HG02885 (cell line): ENCODE measurements around the gene CNIH1.
"Not testable (repeated sequence)": the region's sequence is repeated elsewhere in the genome, so short reads cannot be mapped to it uniquely, and the experiment has no call there.

Experiments
- ATAC-seq: cut with Tn5 transposase; IDR thresholded peaks from one replicate; pipeline ENCODE4 v1.9.1; 2021; ENCODE audit warnings: mild to moderate bottlenecking; ENCODE audit not compliant: unreplicated experiment, poor library complexity

CNIH1 gene

DNA sequence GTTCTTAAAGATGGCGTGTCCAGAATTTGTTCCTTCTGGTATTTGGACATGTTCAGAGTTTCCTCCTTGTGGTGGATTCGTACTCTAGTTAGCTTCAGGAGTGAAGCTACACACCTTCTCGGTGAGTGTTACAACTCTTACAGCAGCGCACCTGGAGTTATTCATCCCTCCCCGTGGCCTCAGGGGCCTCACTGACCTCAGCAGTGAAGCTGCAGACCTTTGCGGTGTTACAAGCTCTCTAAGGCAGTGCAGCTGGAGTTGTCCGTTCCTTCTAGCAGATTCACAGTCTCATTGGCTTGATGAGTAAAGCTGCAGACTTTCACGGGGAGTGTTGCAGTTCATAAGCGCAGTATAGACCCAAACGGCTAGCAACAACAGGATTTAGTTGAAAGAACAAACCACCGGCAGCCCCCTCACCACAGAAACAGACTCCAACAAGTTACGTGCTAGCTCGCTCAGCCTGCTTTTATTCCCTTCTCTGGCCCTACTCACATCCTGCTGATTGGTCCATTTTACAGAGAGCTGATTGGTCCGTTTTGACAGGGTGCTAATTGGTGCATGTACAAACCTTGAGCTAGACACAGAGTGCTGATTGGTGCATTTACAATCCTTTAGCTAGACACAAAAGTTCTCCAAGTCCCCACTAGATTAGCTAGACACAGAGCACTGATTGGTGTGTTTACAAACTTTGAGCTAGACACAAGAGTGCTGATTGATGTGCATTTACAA lies 48.9 kb downstream of the CNIH1 start:
- ATAC-seq: no peak

DNA sequence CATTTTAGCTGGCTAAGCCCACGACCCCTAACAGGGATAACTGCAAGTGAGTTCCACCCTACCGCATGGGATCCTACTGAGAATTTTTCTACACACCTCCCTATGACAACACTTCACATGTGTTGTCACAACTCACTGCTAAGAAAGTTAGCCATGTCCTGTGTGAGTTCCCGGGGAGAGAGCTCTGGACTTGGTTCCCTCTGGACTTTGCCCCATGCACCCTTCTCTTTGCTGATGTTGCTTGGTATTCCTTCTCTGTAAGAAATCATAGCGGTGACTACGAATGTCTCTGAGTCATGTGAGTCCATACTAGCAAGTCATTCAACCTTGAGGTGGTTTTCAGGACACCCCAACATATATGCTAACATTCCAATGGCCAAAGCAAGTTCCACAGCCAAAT lies 53.8 kb downstream of the CNIH1 start:
- no peak for ATAC-seq

DNA sequence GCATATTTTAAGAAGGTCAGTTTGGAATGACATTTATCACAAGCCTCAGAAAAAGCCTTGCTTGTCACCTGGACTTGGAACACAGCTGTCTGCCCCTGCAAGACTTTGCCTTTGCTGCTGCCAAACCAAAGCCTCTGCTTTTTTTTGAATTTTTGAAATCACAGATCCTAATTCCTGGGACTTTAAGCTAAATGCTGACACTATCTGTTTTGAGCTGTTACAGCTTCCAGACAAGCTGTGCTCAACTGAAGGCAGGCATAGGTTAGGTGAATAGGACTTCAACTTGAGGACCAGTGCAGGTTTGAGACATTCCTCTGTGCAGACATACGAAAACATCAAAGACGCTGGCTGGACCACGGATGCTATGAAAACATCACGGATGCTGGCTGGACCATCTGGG lies 55.6 kb downstream of the CNIH1 start:
- no peak for ATAC-seq

DNA sequence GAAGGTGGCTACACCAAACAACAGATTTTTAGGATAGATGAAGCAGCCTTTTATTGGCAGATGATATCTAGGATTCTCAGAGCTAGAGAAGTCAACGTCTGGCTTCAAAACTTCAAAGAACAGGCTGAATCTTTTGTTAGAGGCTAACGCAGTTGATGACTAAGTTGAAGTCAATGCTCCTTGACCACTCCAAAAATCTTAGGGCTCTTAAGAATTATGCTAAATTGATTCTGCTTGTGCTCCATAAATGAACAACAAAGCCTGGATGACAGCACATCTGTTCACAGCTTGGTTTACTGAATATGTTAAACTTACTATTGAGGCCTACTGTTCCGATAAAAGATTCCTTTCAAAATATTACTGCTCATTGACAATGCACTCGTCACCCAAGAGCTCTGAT lies 57.3 kb downstream of the CNIH1 start:
- ATAC-seq: no peak

DNA sequence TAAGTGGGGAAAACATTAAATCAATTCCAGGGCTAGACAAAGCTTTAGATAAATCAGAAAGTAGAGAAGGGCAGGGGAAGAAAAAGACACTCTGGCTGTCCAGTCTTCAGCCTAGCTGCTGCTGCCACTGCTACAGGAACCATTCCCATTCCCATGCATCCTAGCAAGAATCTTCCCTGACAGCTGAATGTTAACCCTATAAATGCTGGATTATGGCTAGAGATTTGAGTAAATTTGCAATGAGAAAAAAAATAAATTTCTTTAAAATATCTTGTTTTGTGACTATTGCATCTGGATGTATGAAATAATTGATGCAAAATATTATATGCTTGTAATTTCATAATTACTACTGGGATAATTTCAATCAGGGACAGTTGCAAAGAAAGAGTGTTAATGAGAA lies 59.4 kb downstream of the CNIH1 start:
- ATAC-seq: no peak

DNA sequence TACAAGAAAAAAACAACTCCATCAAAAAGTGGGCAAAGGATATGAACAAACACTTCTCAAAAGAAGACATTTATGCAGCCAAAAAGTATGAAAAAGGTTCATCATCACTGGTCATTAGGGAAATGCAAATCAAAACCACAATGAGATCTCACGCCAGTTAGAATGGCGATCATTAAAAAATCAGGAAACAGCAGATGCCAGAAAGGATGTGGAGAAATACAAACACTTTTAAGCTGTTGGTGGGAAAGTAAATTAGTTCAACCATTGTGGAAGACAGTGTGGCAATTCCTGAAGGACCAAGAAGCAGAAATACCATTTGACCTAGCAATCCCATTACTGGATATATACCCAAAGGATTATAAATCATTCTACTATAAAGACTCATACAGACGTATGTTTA lies 60.6 kb downstream of the CNIH1 start:
- not testable (repeated sequence) for ATAC-seq

DNA sequence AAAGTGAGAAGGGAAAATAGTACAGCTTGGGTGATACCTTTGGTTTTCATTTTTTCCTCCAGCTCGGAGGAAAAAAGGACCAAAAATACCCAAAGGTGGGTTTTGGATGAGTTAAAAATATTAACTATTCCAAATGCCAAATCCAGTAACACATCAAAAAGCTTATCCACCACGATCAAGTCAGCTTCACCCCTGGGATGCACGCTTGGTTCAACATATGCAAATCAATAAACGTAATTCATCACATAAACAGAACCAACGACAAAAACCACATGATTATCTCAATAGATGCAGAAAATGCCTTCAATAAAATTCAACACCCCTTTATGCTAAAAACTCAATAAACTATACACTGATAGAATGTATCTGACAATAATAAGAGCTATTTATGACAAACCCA lies 62.3 kb downstream of the CNIH1 start:
- ATAC-seq: not testable (repeated sequence)

DNA sequence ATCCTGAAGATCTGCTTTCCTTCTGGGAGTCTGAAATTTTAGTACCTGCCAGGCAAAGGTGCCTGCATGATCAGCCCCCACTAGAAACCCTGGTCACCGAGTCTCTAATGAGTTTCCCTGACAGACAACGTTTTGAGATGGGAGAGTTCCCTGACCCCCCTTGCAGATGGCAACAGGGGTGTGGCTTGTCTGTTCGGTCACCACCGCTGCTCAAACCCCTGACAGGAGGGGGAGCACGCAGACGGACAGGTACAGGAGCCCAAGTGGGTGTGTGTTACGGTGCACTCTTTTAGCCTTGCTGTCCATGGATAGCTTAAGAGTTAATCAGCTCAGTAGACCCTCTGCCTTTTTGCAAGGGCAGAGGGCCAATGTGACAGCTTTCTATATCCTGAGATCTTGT lies 63.7 kb downstream of the CNIH1 start:
- ATAC-seq: no peak

DNA sequence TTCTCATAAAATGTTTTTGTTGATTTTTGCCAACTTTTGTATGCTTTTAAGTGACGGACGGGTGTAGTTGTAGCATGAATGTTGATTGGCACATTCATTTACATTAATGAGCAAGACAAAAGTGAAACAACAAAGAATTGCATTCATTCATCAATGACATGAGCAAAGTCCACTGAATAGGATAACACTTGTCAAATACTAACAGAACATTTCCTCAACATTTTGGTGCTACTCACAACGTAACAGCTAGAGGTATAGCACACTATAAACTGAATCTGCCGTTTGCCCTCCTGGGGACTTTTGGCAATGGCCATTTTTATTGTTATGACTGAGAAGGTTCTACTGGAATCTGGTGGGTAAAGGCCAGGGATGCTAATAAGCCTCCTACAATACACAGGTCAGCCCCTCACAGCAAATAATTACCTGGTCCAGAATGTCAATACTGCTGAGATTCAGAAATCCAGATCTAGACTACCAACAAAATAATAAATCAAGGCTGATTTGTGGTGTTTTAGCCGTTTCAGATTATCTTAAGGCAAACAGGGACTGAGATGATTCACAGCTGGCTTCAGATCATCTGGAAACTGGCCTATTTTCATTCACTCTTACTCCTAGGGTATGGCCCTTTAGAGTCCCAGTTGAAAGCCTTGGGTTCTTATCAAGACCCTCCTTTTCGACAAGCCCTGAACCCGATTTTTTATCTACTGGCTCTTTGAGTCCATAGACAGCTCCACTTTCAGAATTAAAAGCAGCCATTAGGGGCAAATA lies 66.9 kb downstream of the CNIH1 start:
- ATAC-seq: no peak
